HepG2 (cell line): ENCODE data around the gene HBEGF. TPM values are rescaled to one million over a fixed set of nuclear protein-coding genes. Genes with fewer than 3 reads are reported as not detected.

Experiments
- EEA1 ChIP-seq: sonication (generic); formaldehyde crosslinking; IDR thresholded peaks from 2 replicates; pipeline ENCODE4 v1.5.1; 2020; ENCODE audit warnings: mild to moderate bottlenecking, missing genetic modification reagents, borderline replicate concordance
- ERF ChIP-seq: IDR thresholded peaks from 2 replicates; pipeline ENCODE4 v1.6.1; 2018; ENCODE audit warnings: missing biosample characterization, missing genetic modification reagents
- GATA4 ChIP-seq: sonication (generic); IDR thresholded peaks from 2 replicates; pipeline ENCODE4 v1.6.1; 2016; ENCODE audit warnings: antibody characterized with exemption, low read depth, borderline replicate concordance
- HIVEP1 ChIP-seq: sonication (generic); formaldehyde crosslinking; IDR thresholded peaks from 2 replicates; pipeline ENCODE4 v1.4.0; 2020; ENCODE audit warnings: mild to moderate bottlenecking, missing genetic modification reagents
- HOXA3 ChIP-seq: sonication (generic); formaldehyde crosslinking; IDR thresholded peaks from 2 replicates; pipeline ENCODE4 v1.5.0; 2020; ENCODE audit warnings: missing genetic modification reagents
- IRX3 ChIP-seq: sonication (generic); formaldehyde crosslinking; IDR thresholded peaks from 2 replicates; pipeline ENCODE4 v1.8.1; 2023; ENCODE audit warnings: mild to moderate bottlenecking, low read depth, missing genetic modification reagents, borderline replicate concordance
- MTF2 ChIP-seq: sonication (generic); formaldehyde crosslinking; IDR thresholded peaks from 2 replicates; pipeline ENCODE4 v1.5.0; 2020; ENCODE audit warnings: missing genetic modification reagents, borderline replicate concordance
- POGZ ChIP-seq: sonication (generic); formaldehyde crosslinking; IDR thresholded peaks from 2 replicates; pipeline ENCODE4 v1.4.0; 2020; ENCODE audit warnings: mild to moderate bottlenecking, missing genetic modification reagents
- SALL1 ChIP-seq: sonication (generic); formaldehyde crosslinking; IDR thresholded peaks from 2 replicates; pipeline ENCODE4 v1.8.0; 2022; ENCODE audit warnings: mild to moderate bottlenecking, missing genetic modification reagents
- SOX5 ChIP-seq: IDR thresholded peaks from 2 replicates; pipeline ENCODE4 v1.6.1; 2016; ENCODE audit warnings: borderline replicate concordance
- TCF7 ChIP-seq: sonication (generic); IDR thresholded peaks from 2 replicates; pipeline ENCODE4 v1.6.1; 2016; ENCODE audit warnings: antibody characterized with exemption, low read depth
- YY1 ChIP-seq: IDR thresholded peaks from 2 replicates; pipeline ENCODE4 v1.6.1; 2011; ENCODE audit warnings: low read length, low read depth, moderate library complexity, mild to moderate bottlenecking; ENCODE audit not compliant: insufficient read depth, insufficient replicate concordance
- ZNF879 ChIP-seq: sonication (generic); formaldehyde crosslinking; IDR thresholded peaks from 2 replicates; pipeline ENCODE4 v1.8.1; 2023; ENCODE audit warnings: missing genetic modification reagents
- polyA plus RNA-seq, 8 experiments: library from polyadenylated mRNA; depleted of rRNA in 3 of 8; stranded (reverse) in 7 of 8; unstranded in 1 of 8; fragments of >200 nt; fragmentation: Illumina TruSeq in 4 of 8; extraction: Trizol in 4 of 8; gene quantifications; 2 replicates each; pipeline versions ENCODE4 v1.2.1 to v1.2.3, GENCODE V29; 2011 to 2016; ENCODE audit warnings: low read depth in 4 of 8, missing spikeins in 1 of 8, mixed read lengths in 1 of 8; ENCODE audit not compliant: insufficient read depth in 1 of 8
- total RNA-seq, 5 experiments: library from RNA; depleted of rRNA; stranded (reverse); fragments of >200 nt; fragmentation: Illumina TruSeq; extraction: Trizol; gene quantifications; 2 replicates each; pipeline ENCODE4 v1.2.3, GENCODE V29; 2016; ENCODE audit warnings: low read depth in 1 of 5
- TF ChIP-seq, protein P1 (sequence below): IDR thresholded peaks from 2 replicates; pipeline ENCODE4 v1.6.1; 2016; ENCODE audit warnings: low read depth
- TF ChIP-seq, protein P2 (sequence below): sonication (generic); formaldehyde crosslinking; IDR thresholded peaks from 2 replicates; pipeline ENCODE4 v1.8.0; 2022; ENCODE audit warnings: missing genetic modification reagents, mild to moderate bottlenecking, moderate library complexity, borderline replicate concordance
- TF ChIP-seq, protein P3 (sequence below): sonication (generic); formaldehyde crosslinking; conservative IDR thresholded peaks from 2 replicates; pipeline ENCODE4 v1.4.0; 2020; ENCODE audit warnings: missing genetic modification reagents
- TF ChIP-seq, protein P4 (sequence below): sonication (generic); formaldehyde crosslinking; IDR thresholded peaks from 2 replicates; pipeline ENCODE4 v1.4.0; 2020; ENCODE audit warnings: missing genetic modification reagents
- TF ChIP-seq, protein P5 (sequence below): IDR thresholded peaks from 2 replicates; pipeline ENCODE4 v1.6.1; 2016; ENCODE audit warnings: missing genetic modification reagents, missing compliant biosample characterization

The HBEGF gene
- total and polyA plus RNA-seq, 2 of the 13 experiments (the other 11 are each of a cell fraction or from before 2014, with no cell fraction given): 1.7 to 5.0 TPM

DNA sequence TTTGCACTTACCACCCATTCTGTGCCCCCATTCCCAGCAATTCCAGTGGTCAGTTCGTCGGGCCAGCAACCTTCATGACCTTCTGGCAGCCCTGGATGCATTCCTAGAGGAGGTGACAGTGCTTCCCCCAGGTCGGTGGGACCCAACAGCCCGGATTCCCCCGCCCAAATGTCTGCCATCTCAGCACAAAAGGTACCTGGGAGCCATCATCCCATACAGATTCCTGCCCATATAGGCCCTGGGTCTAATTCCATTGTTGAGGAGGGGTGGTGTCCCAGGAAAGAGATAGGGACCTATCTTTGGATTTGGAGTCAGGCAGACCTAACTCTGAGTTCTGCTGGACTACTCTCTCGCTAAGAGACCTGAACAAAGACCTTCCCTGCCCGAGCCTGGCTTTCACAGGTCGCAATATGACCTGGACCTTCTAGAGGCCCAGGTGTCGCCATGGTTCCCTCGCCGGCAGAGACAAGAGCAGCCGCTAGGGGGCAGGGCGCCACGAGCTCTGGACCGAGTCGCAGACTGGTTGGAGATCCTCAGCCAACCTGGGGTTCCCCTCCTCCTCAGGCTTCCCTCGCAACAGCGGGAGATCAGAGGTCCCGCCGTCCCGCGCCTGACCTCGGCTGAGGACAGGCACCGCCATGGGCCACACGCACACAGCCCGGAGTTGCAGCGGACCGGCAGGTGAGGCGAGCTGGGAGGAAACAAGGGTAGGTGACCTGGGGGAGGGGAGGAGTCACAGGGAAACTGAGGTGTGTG lies 16.6 kb upstream of the HBEGF start (continued):
- TF ChIP-seq, protein P1, sequence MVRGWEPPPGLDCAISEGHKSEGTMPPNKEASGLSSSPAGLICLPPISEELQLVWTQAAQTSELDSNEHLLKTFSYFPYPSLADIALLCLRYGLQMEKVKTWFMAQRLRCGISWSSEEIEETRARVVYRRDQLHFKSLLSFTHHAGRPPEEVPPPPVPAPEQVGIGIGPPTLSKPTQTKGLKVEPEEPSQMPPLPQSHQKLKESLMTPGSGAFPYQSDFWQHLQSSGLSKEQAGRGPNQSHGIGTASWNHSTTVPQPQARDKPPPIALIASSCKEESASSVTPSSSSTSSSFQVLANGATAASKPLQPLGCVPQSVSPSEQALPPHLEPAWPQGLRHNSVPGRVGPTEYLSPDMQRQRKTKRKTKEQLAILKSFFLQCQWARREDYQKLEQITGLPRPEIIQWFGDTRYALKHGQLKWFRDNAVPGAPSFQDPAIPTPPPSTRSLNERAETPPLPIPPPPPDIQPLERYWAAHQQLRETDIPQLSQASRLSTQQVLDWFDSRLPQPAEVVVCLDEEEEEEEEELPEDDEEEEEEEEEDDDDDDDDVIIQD: 0 out of 2 replicates have a peak, but pooled peaks have one; percentile 12
- TF ChIP-seq, protein P2, sequence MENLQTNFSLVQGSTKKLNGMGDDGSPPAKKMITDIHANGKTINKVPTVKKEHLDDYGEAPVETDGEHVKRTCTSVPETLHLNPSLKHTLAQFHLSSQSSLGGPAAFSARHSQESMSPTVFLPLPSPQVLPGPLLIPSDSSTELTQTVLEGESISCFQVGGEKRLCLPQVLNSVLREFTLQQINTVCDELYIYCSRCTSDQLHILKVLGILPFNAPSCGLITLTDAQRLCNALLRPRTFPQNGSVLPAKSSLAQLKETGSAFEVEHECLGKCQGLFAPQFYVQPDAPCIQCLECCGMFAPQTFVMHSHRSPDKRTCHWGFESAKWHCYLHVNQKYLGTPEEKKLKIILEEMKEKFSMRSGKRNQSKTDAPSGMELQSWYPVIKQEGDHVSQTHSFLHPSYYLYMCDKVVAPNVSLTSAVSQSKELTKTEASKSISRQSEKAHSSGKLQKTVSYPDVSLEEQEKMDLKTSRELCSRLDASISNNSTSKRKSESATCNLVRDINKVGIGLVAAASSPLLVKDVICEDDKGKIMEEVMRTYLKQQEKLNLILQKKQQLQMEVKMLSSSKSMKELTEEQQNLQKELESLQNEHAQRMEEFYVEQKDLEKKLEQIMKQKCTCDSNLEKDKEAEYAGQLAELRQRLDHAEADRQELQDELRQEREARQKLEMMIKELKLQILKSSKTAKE (CRISPR knock-in tag): peak; percentile 66; the same call in 1 of the 2 replicates
- TF ChIP-seq ZNF879 (CRISPR knock-in tag) (no peak), GATA4 (no peak), IRX3 (peak; percentile 51; the same call in 1 of the 2 replicates), TCF7 (peak; percentile 72), POGZ (CRISPR knock-in tag) (peak; percentile 65), HOXA3 (peak; percentile 72; the same call in 1 of the 2 replicates), SALL1 (peak; percentile 77), ERF (CRISPR knock-in tag) (peak; percentile 60; the same call in 1 of the 2 replicates), YY1 (peak; percentile 71), MTF2 (CRISPR knock-in tag) (no peak), HIVEP1 (peak; percentile 96), EEA1 (CRISPR knock-in tag) (peak; percentile 77; the same call in 1 of the 2 replicates), SOX5 (CRISPR knock-in tag) (peak; percentile 40; the same call in 1 of the 2 replicates)
- TF ChIP-seq, protein P3, sequence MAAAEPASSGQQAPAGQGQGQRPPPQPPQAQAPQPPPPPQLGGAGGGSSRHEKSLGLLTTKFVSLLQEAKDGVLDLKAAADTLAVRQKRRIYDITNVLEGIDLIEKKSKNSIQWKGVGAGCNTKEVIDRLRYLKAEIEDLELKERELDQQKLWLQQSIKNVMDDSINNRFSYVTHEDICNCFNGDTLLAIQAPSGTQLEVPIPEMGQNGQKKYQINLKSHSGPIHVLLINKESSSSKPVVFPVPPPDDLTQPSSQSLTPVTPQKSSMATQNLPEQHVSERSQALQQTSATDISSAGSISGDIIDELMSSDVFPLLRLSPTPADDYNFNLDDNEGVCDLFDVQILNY (CRISPR knock-in tag): peak; percentile 45; the same call in 1 of the 2 replicates
- TF ChIP-seq, protein P4, sequence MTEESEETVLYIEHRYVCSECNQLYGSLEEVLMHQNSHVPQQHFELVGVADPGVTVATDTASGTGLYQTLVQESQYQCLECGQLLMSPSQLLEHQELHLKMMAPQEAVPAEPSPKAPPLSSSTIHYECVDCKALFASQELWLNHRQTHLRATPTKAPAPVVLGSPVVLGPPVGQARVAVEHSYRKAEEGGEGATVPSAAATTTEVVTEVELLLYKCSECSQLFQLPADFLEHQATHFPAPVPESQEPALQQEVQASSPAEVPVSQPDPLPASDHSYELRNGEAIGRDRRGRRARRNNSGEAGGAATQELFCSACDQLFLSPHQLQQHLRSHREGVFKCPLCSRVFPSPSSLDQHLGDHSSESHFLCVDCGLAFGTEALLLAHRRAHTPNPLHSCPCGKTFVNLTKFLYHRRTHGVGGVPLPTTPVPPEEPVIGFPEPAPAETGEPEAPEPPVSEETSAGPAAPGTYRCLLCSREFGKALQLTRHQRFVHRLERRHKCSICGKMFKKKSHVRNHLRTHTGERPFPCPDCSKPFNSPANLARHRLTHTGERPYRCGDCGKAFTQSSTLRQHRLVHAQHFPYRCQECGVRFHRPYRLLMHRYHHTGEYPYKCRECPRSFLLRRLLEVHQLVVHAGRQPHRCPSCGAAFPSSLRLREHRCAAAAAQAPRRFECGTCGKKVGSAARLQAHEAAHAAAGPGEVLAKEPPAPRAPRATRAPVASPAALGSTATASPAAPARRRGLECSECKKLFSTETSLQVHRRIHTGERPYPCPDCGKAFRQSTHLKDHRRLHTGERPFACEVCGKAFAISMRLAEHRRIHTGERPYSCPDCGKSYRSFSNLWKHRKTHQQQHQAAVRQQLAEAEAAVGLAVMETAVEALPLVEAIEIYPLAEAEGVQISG: peak; percentile 71
- TF ChIP-seq, protein P5, sequence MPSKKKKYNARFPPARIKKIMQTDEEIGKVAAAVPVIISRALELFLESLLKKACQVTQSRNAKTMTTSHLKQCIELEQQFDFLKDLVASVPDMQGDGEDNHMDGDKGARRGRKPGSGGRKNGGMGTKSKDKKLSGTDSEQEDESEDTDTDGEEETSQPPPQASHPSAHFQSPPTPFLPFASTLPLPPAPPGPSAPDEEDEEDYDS (CRISPR knock-in tag): 0 out of 2 replicates have a peak, but pooled peaks have one; percentile 49
